Breast epithelium (tissue), 3 donors: ENCODE results near the gene NECTIN1.

Source experiments
- POLR2AphosphoS5 ChIP-seq, 3 donors: sonication (generic); formaldehyde crosslinking; IDR thresholded peaks; one replicate each; pipeline ENCODE4 v1.6.1; 2017; ENCODE audit warnings: antibody characterized with exemption in 3 of 3
- TF ChIP-seq, protein P1 (sequence below), 3 donors: fragments of 450-650 bp; IDR thresholded peaks; one replicate each; pipeline ENCODE4 v1.5.1; 2016 to 2017; ENCODE audit warnings: antibody characterized with exemption in 3 of 3, mild to moderate bottlenecking in 3 of 3, moderate library complexity in 3 of 3

DNA sequence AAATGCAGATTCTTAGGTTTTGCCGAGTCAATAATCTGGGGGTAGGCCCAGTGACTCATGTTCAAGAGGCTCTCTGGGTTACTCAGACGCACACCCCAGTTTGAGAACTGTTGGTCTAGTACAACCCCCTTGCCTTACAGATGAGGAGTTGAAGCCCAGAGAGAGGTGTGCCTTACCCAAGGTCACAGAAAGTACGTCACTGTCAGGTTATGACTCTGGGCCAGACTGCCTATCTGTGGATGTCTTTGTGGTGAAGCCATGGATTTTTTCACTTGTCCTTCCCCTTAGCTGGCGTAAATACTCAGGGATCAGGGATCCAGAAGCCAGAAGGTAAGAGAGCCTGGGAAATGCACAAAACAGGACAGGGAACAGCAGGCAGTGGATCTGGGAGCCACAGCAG lies 25.2 kb upstream of the NECTIN1 start:
- TF ChIP-seq POLR2AphosphoS5 (IDR thresholded peaks at IDR 0.05), result no peak
- TF ChIP-seq, protein P1, sequence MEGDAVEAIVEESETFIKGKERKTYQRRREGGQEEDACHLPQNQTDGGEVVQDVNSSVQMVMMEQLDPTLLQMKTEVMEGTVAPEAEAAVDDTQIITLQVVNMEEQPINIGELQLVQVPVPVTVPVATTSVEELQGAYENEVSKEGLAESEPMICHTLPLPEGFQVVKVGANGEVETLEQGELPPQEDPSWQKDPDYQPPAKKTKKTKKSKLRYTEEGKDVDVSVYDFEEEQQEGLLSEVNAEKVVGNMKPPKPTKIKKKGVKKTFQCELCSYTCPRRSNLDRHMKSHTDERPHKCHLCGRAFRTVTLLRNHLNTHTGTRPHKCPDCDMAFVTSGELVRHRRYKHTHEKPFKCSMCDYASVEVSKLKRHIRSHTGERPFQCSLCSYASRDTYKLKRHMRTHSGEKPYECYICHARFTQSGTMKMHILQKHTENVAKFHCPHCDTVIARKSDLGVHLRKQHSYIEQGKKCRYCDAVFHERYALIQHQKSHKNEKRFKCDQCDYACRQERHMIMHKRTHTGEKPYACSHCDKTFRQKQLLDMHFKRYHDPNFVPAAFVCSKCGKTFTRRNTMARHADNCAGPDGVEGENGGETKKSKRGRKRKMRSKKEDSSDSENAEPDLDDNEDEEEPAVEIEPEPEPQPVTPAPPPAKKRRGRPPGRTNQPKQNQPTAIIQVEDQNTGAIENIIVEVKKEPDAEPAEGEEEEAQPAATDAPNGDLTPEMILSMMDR (IDR thresholded peaks at IDR 0.05), result no peak
